Glomerular endothelial cell (primary cell): Measurements from ENCODE around the gene PRKG1. TPM values are rescaled to one million over a fixed set of nuclear protein-coding genes. Genes with fewer than 3 reads are reported as not detected.

Experiments used
- DNase-seq: peaks from one replicate; pipeline ENCODE4 v3.0.0-alpha.2; 2011; ENCODE audit warnings: low read depth, low spot score; ENCODE audit errors: extremely low read depth
- total RNA-seq: library from RNA; depleted of rRNA; stranded (reverse); fragments of >200 nt; gene quantifications from 2 replicates; pipeline ENCODE4 v1.2.3, GENCODE V29; 2015

The PRKG1 gene
- total RNA-seq, 1 donor from 2014 or later, result 4.9 TPM

GRCh38 chr10:52256832-52257691 is 1182.8 kb downstream of the PRKG1 start:
- no peak for DNase-seq

- DNase-seq, result no peak
Observed at GRCh38 chr10:52257692-52258075, 1183.4 kb downstream of the PRKG1 start.

- no peak for DNase-seq
Observed at GRCh38 chr10:52258799-52259425, 1184.6 kb downstream of the PRKG1 start.

GRCh38 chr10:52259426-52259812 is 1185.1 kb downstream of the PRKG1 start:
- DNase-seq, result no peak

- DNase-seq, result no peak
Observed at GRCh38 chr10:52261362-52261761, 1187.1 kb downstream of the PRKG1 start.

GRCh38 chr10:52265131-52265926 is 1191.0 kb downstream of the PRKG1 start:
- no peak for DNase-seq

GRCh38 chr10:52266858-52267257 is 1192.6 kb downstream of the PRKG1 start:
- no peak for DNase-seq

- no peak for DNase-seq
Observed at GRCh38 chr10:52268790-52269189, 1194.5 kb downstream of the PRKG1 start.

GRCh38 chr10:52269233-52269632 is 1194.9 kb downstream of the PRKG1 start:
- no peak for DNase-seq

GRCh38 chr10:52276163-52276562 is 1201.9 kb downstream of the PRKG1 start:
- no peak for DNase-seq

- no peak for DNase-seq
Observed at GRCh38 chr10:52276986-52277385, 1202.7 kb downstream of the PRKG1 start.

- DNase-seq, result no peak
Observed at GRCh38 chr10:52279546-52279945, 1205.3 kb downstream of the PRKG1 start.

GRCh38 chr10:52280051-52280450 is 1205.8 kb downstream of the PRKG1 start:
- DNase-seq, result no peak

- DNase-seq, result no peak
Observed at GRCh38 chr10:52283174-52283573, 1208.9 kb downstream of the PRKG1 start.

GRCh38 chr10:52284416-52285013 is 1210.2 kb downstream of the PRKG1 start:
- DNase-seq, result no peak

- no peak for DNase-seq
Observed at GRCh38 chr10:52287866-52288265, 1213.6 kb downstream of the PRKG1 start.

- no peak for DNase-seq
Observed at GRCh38 chr10:52297747-52298146, 1223.5 kb downstream of the PRKG1 start.

GRCh38 chr10:52300599-52301277 is 1226.5 kb downstream of the PRKG1 start:
- DNase-seq, result no peak

- peak; percentile 54 for DNase-seq
Observed at GRCh38 chr10:52308251-52309031, 1234.2 kb downstream of the PRKG1 start.

GRCh38 chr10:52312942-52313255 is 1238.6 kb downstream of the PRKG1 start:
- DNase-seq, result no peak
